NCI-H1105 treated with DMSO at 0.1 percent for 48 hours (cell line): ENCODE data around the gene GPR108.

Experiments used
- DNase-seq: peaks from one replicate; lab custom pipeline; 2025; lab: John Stamatoyannopoulos, UW

GPR108 gene

DNA sequence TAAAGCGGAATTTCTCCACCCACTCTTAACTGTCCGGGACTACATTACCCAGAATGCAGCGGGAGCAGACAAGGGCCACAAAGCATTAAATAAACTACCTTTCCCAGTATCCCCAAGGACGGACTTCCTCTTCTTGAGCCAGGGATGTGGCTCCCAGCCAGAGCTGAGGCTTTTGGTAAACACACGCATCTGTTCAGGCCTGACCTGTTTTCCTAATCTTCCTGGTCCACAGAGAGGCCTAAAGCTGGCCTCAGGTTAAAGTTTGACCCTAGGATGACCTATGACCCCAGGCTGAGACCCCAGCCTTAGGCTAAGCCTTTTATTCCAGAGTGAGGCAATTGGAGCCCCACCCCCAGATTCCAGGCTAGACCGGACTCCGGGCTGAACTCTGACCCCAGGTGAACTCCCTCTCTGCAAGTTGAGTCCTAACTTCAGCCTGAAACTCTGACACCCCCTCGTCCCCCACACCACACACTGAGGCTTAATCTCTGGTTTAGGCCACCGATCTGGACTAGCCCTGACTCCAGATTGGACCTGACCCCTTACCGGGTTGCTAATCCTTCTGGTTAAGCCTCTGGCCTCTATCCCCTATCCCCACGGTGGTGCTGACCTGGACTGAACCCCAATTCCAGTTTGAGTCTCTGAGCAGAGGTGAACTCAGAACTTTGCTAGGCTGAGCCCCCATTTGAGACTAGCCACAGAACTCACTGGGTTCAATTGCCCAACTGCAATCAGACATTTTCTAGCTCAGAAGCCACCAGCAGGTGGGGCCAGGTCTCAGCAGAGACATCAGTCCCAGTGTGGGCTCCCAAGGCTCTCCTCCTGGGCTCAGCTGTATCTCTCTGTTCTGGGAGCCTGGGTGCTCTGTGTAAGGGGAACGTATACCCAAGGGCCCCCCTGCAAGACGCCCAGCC lies 750 bp upstream of the GPR108 start:
- DNase-seq = peak; percentile 13

GRCh38 chr19:6736917-6737283 lies 480 bp downstream of the GPR108 start:
- no peak for DNase-seq

- peak; percentile 25 for DNase-seq
Measured at GRCh38 chr19:6736169-6736916, 1.0 kb downstream of the GPR108 start.

DNA sequence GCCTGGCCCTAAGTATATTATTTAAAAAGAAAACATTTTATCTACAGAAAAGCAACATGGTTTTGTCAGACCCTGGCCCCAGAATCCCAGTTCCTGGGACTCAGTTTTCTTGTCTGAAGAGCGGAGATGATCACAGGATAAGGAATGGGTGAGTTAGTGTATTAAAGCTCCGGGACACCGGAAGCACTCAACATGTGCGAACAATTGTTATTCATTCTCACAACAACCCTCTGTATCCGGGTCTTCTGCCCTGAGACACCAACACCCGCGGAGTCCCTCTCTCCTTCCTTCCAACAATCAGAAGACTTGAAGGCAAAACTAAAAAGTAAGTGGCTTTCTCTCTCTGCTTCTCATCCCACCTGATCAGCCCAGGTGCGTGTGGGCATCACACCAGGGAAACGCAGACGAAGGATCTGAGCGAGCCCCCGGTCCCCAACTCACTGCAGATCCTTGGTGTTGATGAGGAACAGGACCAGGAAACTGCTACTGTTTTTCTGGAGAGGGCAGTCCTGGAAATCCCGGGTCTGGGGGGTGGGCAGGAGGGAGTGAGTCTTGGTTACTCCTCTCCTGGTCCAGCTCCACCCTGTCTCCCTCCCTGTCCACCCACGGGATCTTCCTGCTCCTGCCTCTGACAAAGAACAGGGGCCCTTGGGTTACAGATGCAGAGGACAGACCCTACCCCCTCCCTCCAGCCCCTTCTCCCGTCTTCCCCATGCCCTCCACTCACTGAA lies 2.0 kb downstream of the GPR108 start:
- DNase-seq = no peak

- no peak for DNase-seq
Measured at GRCh38 chr19:6734096-6734696, 3.2 kb downstream of the GPR108 start.

GRCh38 chr19:6733338-6734095 lies 3.9 kb downstream of the GPR108 start:
- DNase-seq = no peak

DNA sequence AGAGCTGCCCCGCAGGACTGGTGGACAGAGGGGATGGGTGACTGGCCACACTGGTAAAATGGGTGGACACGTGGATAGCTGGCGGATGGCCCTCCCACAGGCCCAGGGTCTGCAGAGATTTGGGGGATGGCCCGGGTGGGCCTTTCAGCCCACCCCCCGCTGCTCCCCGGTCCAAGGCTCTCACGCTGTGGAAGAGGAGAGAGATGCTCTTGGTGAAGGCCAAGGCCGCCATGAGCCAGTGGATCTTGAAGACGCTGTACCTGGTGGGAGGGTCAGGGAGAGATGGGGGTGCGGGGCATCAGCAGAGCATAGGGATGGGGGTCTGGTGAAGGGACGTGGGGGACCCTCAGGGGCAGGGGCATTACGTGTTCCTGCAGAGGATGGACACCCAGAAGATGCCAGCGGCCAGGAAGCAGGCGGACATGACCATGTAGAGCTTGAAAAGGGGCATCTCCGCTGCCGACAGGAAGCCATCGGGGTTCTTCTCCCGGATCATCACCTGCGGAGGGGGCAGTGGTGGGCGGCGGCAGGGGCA lies 4.5 kb downstream of the GPR108 start:
- DNase-seq = no peak

GRCh38 chr19:6731822-6732221 lies 5.6 kb downstream of the GPR108 start:
- no peak for DNase-seq

DNA sequence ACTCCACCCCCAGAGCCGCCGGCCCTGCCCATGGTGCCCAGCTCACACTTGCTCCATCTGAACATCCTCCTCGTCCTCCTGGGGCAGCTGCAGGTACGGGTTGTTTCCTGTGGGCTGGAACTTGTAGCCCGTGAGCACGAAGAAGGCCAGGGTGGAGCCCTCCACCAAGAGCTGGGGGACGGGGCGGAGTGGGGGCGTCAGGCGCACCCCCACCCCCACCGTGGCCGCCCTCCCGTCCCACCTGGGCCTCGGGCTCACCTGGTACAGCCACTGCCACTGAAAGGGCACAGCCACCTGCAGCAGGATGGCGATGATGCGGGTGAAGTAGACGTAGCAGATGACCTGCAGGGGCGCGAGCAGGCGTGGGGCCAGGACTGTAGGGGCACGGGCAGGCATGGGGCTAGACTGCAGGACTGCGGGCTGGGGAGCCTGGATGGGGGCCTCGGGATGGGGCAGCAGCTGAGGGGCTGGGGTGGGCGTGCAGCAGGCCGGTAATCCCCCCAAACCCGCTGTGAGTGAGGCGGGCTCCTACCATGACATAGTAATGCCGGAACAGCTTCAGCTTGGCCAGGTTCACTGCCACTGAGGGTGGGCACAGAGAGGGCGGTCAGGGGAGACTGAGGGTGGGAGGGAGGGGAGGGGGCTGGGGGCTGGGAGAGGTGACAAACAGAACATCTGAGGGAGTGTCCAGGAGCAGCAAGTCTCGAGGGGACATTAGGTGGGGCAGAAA lies 6.3 kb downstream of the GPR108 start:
- no peak for DNase-seq

DNA sequence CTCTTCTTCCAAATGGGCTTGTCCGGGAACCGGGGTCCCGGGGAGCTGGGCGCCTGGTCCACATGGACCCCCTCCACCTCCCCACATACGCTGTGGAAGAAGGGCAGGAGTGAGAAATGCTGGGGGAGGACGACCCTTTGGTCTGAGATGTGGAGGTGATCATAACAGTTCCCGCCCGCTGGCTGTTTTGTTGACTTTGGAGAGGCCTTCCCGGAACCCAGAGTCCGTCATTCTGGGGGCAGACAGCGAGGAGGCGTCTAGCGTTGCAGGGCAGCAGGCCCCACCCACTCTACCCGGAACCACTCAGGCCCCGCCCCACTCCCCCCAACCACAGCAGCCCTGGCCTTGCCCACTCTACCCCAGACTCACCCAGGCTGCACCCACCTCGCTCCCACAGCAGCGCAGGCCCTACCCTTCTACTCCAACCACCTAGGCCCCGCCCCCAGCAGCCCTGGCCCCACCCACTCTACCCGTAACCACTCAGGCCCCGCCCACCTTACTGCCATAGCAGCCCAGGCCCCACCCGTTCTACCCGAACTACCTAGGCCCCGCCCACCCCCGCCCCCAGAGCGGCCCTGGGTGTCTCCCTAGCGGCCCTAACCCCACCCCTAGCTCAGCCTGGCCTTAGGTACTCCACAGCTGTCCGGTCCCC lies 7.1 kb downstream of the GPR108 start:
- DNase-seq = no peak

DNA sequence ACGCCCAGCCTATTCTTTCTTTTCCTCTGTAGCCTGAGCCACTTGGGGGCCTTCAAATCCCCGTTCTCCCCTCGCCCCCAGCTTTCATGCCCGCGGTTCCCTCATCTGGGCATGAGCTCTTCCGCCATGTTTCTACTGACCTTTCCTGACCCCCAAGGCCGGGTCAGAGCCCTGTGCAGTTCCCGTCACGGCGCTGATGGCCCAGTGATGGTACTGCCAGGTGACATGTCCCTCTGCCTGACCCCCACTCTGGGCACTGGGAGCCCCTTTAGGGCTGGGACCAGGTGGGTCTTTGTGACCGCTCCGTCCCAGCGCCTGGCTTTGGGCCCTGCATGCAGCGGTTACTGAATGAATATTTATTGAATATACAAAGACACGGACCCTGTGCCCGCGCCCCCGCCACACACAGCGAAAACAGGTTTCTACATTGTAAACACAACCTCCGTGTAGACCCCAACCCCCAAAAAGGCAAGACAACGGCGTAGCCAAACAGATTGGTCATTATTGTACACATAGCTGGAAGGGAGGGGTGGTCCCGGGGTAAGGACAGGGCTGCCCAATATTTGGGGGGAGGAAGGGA lies 7.7 kb downstream of the GPR108 start:
- DNase-seq = no peak

- no peak for DNase-seq
Measured at GRCh38 chr19:6728346-6728745, 9.0 kb downstream of the GPR108 start.

DNA sequence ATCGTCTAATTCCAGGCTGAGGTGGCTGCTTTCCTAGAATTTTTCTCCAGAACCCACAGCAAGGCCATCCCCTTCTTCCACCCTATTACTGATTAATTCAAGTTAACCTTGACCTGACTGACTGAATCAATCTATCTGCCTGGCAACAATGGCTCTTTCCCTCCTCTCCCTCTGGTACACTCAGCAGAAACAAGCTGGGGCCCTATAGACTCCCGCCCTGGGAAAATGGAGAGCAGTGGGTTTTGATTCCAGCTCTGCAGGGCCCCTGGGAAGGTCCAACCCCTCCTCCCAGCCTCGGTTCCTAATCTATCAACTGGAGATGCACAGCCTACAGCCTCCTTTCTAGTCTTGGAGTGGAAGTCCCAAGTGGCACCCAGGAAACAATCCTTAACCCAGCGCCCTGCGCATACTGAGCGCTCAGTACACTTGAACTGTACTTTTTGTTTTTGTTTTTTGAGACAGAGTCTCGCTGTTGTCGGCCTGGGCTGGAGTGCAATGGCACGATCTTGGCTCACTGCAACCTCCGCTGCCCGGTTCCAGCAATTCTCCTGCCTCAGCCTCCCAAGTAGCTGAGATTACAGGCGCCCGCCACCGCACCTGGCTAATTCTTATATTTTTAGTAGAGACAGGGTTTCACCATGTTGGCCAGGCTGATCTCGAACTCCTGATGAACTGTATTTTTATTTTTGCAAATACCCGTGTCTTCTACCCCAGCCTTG lies 11.7 kb downstream of the GPR108 start:
- DNase-seq = no peak

DNA sequence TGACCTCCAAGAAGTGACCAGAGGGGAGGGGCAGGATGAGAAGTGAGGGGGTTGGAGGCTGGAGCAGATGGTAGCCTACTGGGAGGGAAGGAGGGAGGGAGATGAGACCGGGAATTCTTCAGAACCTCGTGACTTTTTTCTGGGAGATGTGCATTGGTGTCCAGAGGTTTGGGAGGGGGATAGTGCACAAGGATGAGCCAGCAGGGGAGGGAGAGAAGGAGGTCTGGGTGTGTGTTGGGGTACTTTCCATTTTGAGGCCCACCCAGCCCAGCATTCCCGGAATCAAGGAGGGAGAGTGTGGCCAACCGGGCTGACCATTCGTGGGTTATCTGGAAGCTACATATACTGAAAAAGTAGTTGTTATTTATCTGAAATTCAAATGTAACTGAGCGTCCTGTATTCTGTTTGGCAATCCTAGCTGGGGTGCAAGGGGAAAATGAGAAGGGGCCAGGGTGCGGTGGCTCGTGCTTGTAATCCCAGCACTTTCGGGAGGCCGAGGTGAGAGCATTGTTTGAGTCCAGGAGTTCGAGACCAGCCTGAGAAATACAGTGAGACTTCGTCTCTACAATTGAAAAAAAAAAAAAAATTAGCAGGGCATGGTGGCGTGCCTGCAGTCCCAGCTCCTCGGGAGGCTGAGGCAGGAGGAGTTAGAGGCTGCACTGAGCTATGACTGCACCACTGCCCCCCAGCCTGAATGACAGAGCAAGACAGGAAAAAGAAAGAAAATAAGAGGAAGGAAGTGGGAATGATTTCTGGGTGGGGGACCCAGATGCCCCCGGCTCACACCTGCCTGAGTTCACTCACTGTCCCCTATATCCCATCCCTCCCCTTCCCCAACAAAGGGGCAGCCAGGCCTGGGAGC lies 12.5 kb downstream of the GPR108 start:
- DNase-seq = no peak

DNA sequence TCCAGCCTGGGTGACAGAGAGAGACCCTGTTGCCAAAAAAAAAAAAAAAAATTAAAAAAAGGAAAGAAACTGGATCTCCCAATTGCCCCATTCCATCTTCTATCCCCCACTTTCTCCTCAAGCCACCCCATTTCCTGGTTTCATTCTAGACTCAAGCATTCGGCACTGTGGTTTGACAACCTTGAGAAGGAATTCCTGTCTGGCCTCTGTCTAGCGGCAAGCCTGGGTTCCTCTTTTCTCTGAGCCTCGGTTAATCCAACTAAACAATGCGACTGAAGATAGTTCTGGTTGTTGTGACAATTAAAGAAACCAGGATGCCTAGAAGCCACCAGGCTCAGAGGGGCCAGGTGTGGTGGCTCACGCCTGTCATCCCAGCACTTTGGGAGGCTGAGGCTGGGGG lies 13.6 kb downstream of the GPR108 start:
- no peak for DNase-seq

DNA sequence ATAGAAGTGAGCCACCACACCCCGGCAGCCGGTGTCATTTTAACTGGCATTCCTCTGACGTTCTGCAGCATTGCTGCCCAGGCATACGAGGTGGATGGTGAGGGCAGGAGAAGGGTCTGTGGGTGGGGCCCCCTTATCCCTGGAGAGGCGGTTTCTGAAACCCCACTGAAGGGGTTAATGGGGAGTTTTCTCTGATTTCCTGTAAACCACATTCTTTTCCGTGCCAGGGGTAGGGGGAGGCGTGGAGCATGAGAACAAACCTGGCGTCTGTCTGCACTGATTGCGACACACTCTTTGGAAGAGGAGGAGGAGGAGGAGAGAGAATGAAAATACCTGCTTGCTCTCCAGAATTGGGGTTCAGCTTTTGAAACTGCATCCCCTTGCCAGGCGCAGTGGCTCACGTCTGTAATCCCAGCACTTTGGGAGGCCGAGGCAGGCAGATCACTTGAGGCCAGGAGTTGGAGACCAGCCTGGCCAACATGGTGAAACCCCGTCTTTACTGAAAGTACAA lies 14.2 kb downstream of the GPR108 start:
- DNase-seq = no peak

DNA sequence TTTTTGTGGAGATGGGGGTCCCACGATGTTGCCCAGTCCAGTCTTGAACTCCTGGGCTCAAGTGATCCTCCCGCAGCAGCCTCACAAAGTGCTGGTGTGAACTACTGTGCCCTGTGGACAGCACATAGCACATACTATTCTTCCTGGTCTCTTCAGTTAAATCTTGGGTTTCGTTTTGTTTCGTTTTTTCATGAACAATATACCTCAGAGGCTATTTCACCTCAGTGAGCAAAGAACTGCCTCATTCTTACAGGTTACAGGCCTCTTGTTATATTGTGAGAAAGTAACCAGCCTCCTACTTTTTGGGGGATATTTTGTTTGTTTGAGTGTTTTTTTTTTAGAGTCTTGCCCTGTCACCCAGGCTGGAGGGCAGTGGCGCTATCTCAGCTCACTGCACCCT lies 15.6 kb downstream of the GPR108 start:
- no peak for DNase-seq

DNA sequence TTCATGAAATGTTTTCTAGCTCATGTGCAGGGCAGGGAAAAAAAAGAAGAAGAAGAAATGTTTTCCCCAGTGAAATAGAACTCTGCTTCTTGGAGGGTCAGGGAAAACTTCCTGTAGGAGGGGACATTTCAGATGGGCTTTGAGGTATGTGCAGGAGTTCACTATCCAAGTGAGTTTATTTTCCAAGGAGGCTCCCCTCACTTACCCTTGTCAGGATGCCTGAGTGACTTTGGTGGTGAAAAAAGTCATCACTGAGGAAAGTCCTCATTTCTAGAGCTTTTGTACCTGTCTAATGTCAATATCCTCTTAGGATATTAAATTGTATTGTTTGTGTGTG lies 16.3 kb downstream of the GPR108 start:
- no peak for DNase-seq
